Hair follicular keratinocyte (primary cell): ENCODE results near the gene STRADA. TPM values are rescaled to one million over a fixed set of nuclear protein-coding genes. Genes with fewer than 3 reads are reported as not detected.

Experiments
- total RNA-seq: library from RNA; depleted of rRNA; stranded (reverse); fragments of >200 nt; gene quantifications from 2 replicates; pipeline ENCODE4 v1.2.3, GENCODE V29; 2015

The STRADA gene
- total RNA-seq: 12.2 and 13.2 TPM in 2 replicates

GRCh38 chr17:63741408-63742173 is at the start of gene STRADA:
Gene STRADA, minus strand, starts transcription at chr17:63741799. Its CDS starts 13,430 bp downstream, at chr17:63728369.

GRCh38 chr17:63774141-63774968 is 32.8 kb upstream of the STRADA start, which contains the start of gene DDX42:
Gene DDX42, plus strand, starts transcription at chr17:63774170. Its CDS starts 12,880 bp downstream, at chr17:63787050.

GRCh38 chr17:63773272-63774140 is 31.9 kb upstream of the STRADA start, which contains the start of gene CCDC47:
Gene CCDC47, minus strand, starts transcription at chr17:63773597. Its CDS starts 7,422 bp downstream, at chr17:63766175.

GRCh38 chr17:63699638-63700527 is 41.7 kb downstream of the STRADA start, which contains the start of gene LIMD2:
Gene LIMD2, minus strand, starts transcription at chr17:63700125. Its CDS starts 827 bp downstream, at chr17:63699298.

Other genes starting within 250 kb of the STRADA start
- gene KCNH6, start 218.4 kb downstream of the STRADA start, total RNA-seq: not detected in 2 replicates
- 28.4 and 31.6 TPM in 2 replicates for gene DCAF7, start 191.3 kb downstream of the STRADA start, total RNA-seq
- 15.7 and 29.0 TPM in 2 replicates for gene TACO1, start 140.9 kb downstream of the STRADA start, total RNA-seq
- 15.0 and 16.7 TPM in 2 replicates for gene MAP3K3, start 119.4 kb downstream of the STRADA start, total RNA-seq
- 9.2 and 30.8 TPM in 2 replicates for gene LIMD2, start 41.7 kb downstream of the STRADA start, total RNA-seq
- 24.7 and 29.5 TPM in 2 replicates for gene CCDC47, start 31.8 kb upstream of the STRADA start, total RNA-seq
- 25.2 and 28.5 TPM in 2 replicates for gene DDX42, start 32.4 kb upstream of the STRADA start, total RNA-seq
- 52.4 and 91.7 TPM in 2 replicates for gene PSMC5, start 85.6 kb upstream of the STRADA start, total RNA-seq
- 45.0 and 48.1 TPM in 2 replicates for gene FTSJ3, start 85.9 kb upstream of the STRADA start, total RNA-seq
- 102 and 138 TPM in 2 replicates for gene SMARCD2, start 100.9 kb upstream of the STRADA start, total RNA-seq
- not detected in 2 replicates for gene CSH2, start 131.9 kb upstream of the STRADA start, total RNA-seq
- gene GH2, start 140.1 kb upstream of the STRADA start, total RNA-seq: not detected in 2 replicates
- gene CSH1, start 154.8 kb upstream of the STRADA start, total RNA-seq: 0.08 TPM in 1 of 2 replicates, not detected in the other
- not detected in 2 replicates for gene CSHL1, start 169.5 kb upstream of the STRADA start, total RNA-seq
- gene GH1, start 177.0 kb upstream of the STRADA start, total RNA-seq: not detected in 2 replicates
- gene CD79B, start 190.5 kb upstream of the STRADA start, total RNA-seq: 1.3 TPM in 1 of 2 replicates, not detected in the other
- gene SCN4A, start 231.1 kb upstream of the STRADA start, total RNA-seq: not detected in 2 replicates